SK-N-SH treated with all-trans-retinoic acid at 6 μM for 48 hours (cell line): ENCODE data around the gene TTYH2.

Experiments used
- ATAC-seq: fragments of 200-7000 bp; cut with Tn5 transposase; 3 replicates; pipeline ENCODE4 v1.9.1; 2020; ENCODE audit warnings: mild to moderate bottlenecking, moderate library complexity
- ARNTL ChIP-seq: fragments of 450-650 bp; formaldehyde crosslinking; IDR thresholded peaks from 2 replicates; pipeline ENCODE4 v1.5.0; 2020; ENCODE audit warnings: low read depth, mild to moderate bottlenecking, moderate library complexity, borderline replicate concordance
- BACH2 ChIP-seq: fragments of 250-450 bp; sonication (Bioruptor Pico); IDR thresholded peaks from 2 replicates; pipeline ENCODE4 v1.9.0; 2021; ENCODE audit warnings: mild to moderate bottlenecking, borderline replicate concordance
- CREB5 ChIP-seq: fragments of 250-450 bp; sonication (Bioruptor Pico); IDR thresholded peaks from 2 replicates; pipeline ENCODE4 v1.5.1; 2020; ENCODE audit warnings: low read depth, mild to moderate bottlenecking, moderate library complexity
- CSDC2 ChIP-seq: fragments of 250-450 bp; sonication (Bioruptor Pico); IDR thresholded peaks from 2 replicates; pipeline ENCODE4 v1.5.0; 2020; ENCODE audit warnings: mild to moderate bottlenecking, moderate library complexity
- CSRNP3 ChIP-seq: fragments of 250-450 bp; sonication (Bioruptor Pico); IDR thresholded peaks from 2 replicates; pipeline ENCODE4 v1.5.1; 2021; ENCODE audit warnings: mild to moderate bottlenecking, moderate library complexity
- ESRRG ChIP-seq: fragments of 250-450 bp; sonication (Bioruptor Pico); IDR thresholded peaks from 2 replicates; pipeline ENCODE4 v1.6.1; 2021; ENCODE audit warnings: mild to moderate bottlenecking
- GLIS3 ChIP-seq: fragments of 250-450 bp; sonication (Bioruptor Pico); IDR thresholded peaks from 2 replicates; pipeline ENCODE4 v1.5.0; 2020; ENCODE audit warnings: mild to moderate bottlenecking, moderate library complexity
- ISL1 ChIP-seq: fragments of 250-450 bp; sonication (Bioruptor Pico); IDR thresholded peaks from 2 replicates; pipeline ENCODE4 v2.1.2; 2022; ENCODE audit warnings: mild to moderate bottlenecking, moderate library complexity
- OSR1 ChIP-seq: fragments of 250-450 bp; sonication (Bioruptor Pico); IDR thresholded peaks from 2 replicates; pipeline ENCODE4 v1.8.0; 2022; ENCODE audit warnings: moderate library complexity, mild to moderate bottlenecking, inconsistent platforms
- PATZ1 ChIP-seq: fragments of 250-450 bp; sonication (Bioruptor Pico); IDR thresholded peaks from 2 replicates; pipeline ENCODE4 v1.8.0; 2020; ENCODE audit warnings: mild to moderate bottlenecking, moderate library complexity, borderline replicate concordance
- POU6F1 ChIP-seq: fragments of 250-450 bp; sonication (Bioruptor Pico); IDR thresholded peaks from 2 replicates; pipeline ENCODE4 v1.8.0; 2021; ENCODE audit warnings: low read depth, mild to moderate bottlenecking, moderate library complexity, borderline replicate concordance
- PPARA ChIP-seq: fragments of 250-450 bp; sonication (Bioruptor Pico); IDR thresholded peaks from 2 replicates; pipeline ENCODE4 v1.5.0; 2020; ENCODE audit warnings: mild to moderate bottlenecking, borderline replicate concordance
- RARB ChIP-seq: fragments of 250-450 bp; sonication (Bioruptor Pico); IDR thresholded peaks from 2 replicates; pipeline ENCODE4 v1.8.0; 2021; ENCODE audit warnings: mild to moderate bottlenecking, moderate library complexity
- SNAI2 ChIP-seq: fragments of 250-450 bp; sonication (Bioruptor Pico); IDR thresholded peaks from 2 replicates; pipeline ENCODE4 v1.5.0; 2020; ENCODE audit warnings: mild to moderate bottlenecking, moderate library complexity
- TOX ChIP-seq: fragments of 250-450 bp; sonication (Bioruptor Pico); IDR thresholded peaks from 2 replicates; pipeline ENCODE4 v1.8.0; 2021; ENCODE audit warnings: mild to moderate bottlenecking, moderate library complexity, borderline replicate concordance
- TSHZ2 ChIP-seq: fragments of 250-450 bp; sonication (Bioruptor Pico); IDR thresholded peaks from 2 replicates; pipeline ENCODE4 v1.5.0; 2020; ENCODE audit warnings: mild to moderate bottlenecking, moderate library complexity
- ZC3H10 ChIP-seq: fragments of 250-450 bp; sonication (Bioruptor Pico); IDR thresholded peaks from 2 replicates; pipeline ENCODE4 v1.5.1; 2021; ENCODE audit warnings: mild to moderate bottlenecking, moderate library complexity
- ZFP3 ChIP-seq: fragments of 250-450 bp; sonication (Bioruptor Pico); IDR thresholded peaks from 2 replicates; pipeline ENCODE4 v1.5.0; 2020; ENCODE audit warnings: mild to moderate bottlenecking, moderate library complexity
- ZFP30 ChIP-seq: fragments of 450-650 bp; formaldehyde crosslinking; IDR thresholded peaks from 2 replicates; pipeline ENCODE4 v1.5.0; 2022; ENCODE audit warnings: mild to moderate bottlenecking, moderate library complexity
- ZNF565 ChIP-seq: fragments of 450-650 bp; formaldehyde crosslinking; conservative IDR thresholded peaks from 2 replicates; pipeline ENCODE4 v1.5.0; 2020; ENCODE audit warnings: low read depth, mild to moderate bottlenecking, moderate library complexity
- ZNF70 ChIP-seq: fragments of 450-650 bp; formaldehyde crosslinking; IDR thresholded peaks from 2 replicates; pipeline ENCODE4 v1.5.0; 2020; ENCODE audit warnings: mild to moderate bottlenecking, moderate library complexity
- ZNF8 ChIP-seq: fragments of 450-650 bp; formaldehyde crosslinking; IDR thresholded peaks from 2 replicates; pipeline ENCODE4 v1.5.0; 2020; ENCODE audit warnings: mild to moderate bottlenecking, moderate library complexity

Gene TTYH2

GRCh38 chr17:74179576-74179975 lies 33.8 kb upstream of the TTYH2 start:
- ATAC-seq, result no peak
- TF ChIP-seq RARB (CRISPR knock-in tag), result no peak
- no peak for TF ChIP-seq ZFP3 (CRISPR knock-in tag)
- no peak for TF ChIP-seq ZNF70 (CRISPR knock-in tag)
- TF ChIP-seq SNAI2 (CRISPR knock-in tag), result no peak
- TF ChIP-seq PPARA (CRISPR knock-in tag), result no peak
- no peak for TF ChIP-seq TOX
- TF ChIP-seq CSRNP3 (CRISPR knock-in tag), result no peak
- no peak for TF ChIP-seq ZNF565 (CRISPR knock-in tag)
- TF ChIP-seq OSR1 (CRISPR knock-in tag), result no peak
- no peak for TF ChIP-seq ISL1 (CRISPR knock-in tag)
- TF ChIP-seq ZFP30 (CRISPR knock-in tag), result no peak
- no peak for TF ChIP-seq CSDC2 (CRISPR knock-in tag)
- no peak for TF ChIP-seq ZC3H10
- TF ChIP-seq CREB5, result no peak
- no peak for TF ChIP-seq PATZ1
- TF ChIP-seq ESRRG (CRISPR knock-in tag), result no peak
- TF ChIP-seq BACH2 (CRISPR knock-in tag), result no peak

GRCh38 chr17:74180336-74180735 lies 33.0 kb upstream of the TTYH2 start:
- TF ChIP-seq ZNF8 (CRISPR knock-in tag) (no peak), ESRRG (CRISPR knock-in tag) (no peak), PPARA (CRISPR knock-in tag) (no peak), GLIS3 (no peak), ZFP3 (CRISPR knock-in tag) (no peak), ARNTL (no peak), RARB (CRISPR knock-in tag) (no peak), ISL1 (CRISPR knock-in tag) (no peak), ZC3H10 (no peak), ZNF70 (CRISPR knock-in tag) (no peak), ZFP30 (CRISPR knock-in tag) (no peak), PATZ1 (no peak), TSHZ2 (CRISPR knock-in tag) (no peak), POU6F1 (no peak)
- no peak for ATAC-seq
